Measurements from ENCODE around the gene SH3BGRL2. TPM values are rescaled to one million over a fixed set of nuclear protein-coding genes. Genes with fewer than 3 reads are reported as not detected.

The SH3BGRL2 gene
- total RNA-seq, 1 donor from 2014 or later = 40.0 TPM

- H3K4me3 Mint-ChIP-seq = no peak overlapping the region
- H3K36me3 Mint-ChIP-seq = no peaks in the 10 kb centered on the region
- no peaks in the 10 kb centered on the region for H3K9me3 Mint-ChIP-seq
- peaks cover 11% of the 10 kb centered on the region for H3K4me1 Mint-ChIP-seq (ENCODE audit: unreplicated experiment)
- DNase-seq (ENCODE audit: extremely low spot score, unreplicated experiment) = no peak
- TF ChIP-seq CTCF (conservative IDR thresholded peaks at IDR 0.05) = peak; percentile 86
- H3K27me3 Mint-ChIP-seq = no peaks in the 10 kb centered on the region
- no peak overlapping the region for H3K27ac Mint-ChIP-seq
Measured at GRCh38 chr6:79713701-79714322, 82.7 kb downstream of the SH3BGRL2 start.

- Mint-ChIP-seq H3K4me1 (ENCODE audit: unreplicated experiment) (peaks cover 3% of the 10 kb centered on the region), H3K4me3 (no peak overlapping the region), H3K27ac (no peak overlapping the region), H3K9me3 (no peaks in the 10 kb centered on the region), H3K27me3 (no peaks in the 10 kb centered on the region), H3K36me3 (no peaks in the 10 kb centered on the region)
- DNase-seq (ENCODE audit: extremely low spot score, unreplicated experiment) = no peak
- no peak for TF ChIP-seq CTCF (conservative IDR thresholded peaks at IDR 0.05)
Measured at GRCh38 chr6:79717989-79718388, 86.9 kb downstream of the SH3BGRL2 start.

GRCh38 chr6:79718509-79719247, 87.5 kb downstream of the SH3BGRL2 start:
- Mint-ChIP-seq H3K27ac (no peak overlapping the region), H3K36me3 (no peaks in the 10 kb centered on the region), H3K4me3 (no peak overlapping the region), H3K4me1 (ENCODE audit: unreplicated experiment) (peaks cover 3% of the 10 kb centered on the region), H3K9me3 (no peaks in the 10 kb centered on the region), H3K27me3 (no peaks in the 10 kb centered on the region)
- no peak for TF ChIP-seq CTCF (conservative IDR thresholded peaks at IDR 0.05)
- DNase-seq (ENCODE audit: extremely low spot score, unreplicated experiment) = no peak

- Mint-ChIP-seq H3K27me3 (no peaks in the 10 kb centered on the region), H3K4me1 (ENCODE audit: unreplicated experiment) (peaks cover 3% of the 10 kb centered on the region), H3K9me3 (no peaks in the 10 kb centered on the region), H3K4me3 (no peak overlapping the region), H3K36me3 (no peaks in the 10 kb centered on the region), H3K27ac (no peak overlapping the region)
- DNase-seq (ENCODE audit: extremely low spot score, unreplicated experiment) = no peak
- TF ChIP-seq CTCF (conservative IDR thresholded peaks at IDR 0.05) = no peak
Measured at GRCh38 chr6:79719248-79719960, 88.3 kb downstream of the SH3BGRL2 start.

GRCh38 chr6:79724816-79725215, 93.7 kb downstream of the SH3BGRL2 start:
- Mint-ChIP-seq H3K36me3 (no peaks in the 10 kb centered on the region), H3K27ac (no peak overlapping the region), H3K9me3 (no peaks in the 10 kb centered on the region), H3K27me3 (no peaks in the 10 kb centered on the region), H3K4me1 (ENCODE audit: unreplicated experiment) (no peaks in the 10 kb centered on the region), H3K4me3 (no peak overlapping the region)
- DNase-seq (ENCODE audit: extremely low spot score, unreplicated experiment) = no peak
- no peak for TF ChIP-seq CTCF (conservative IDR thresholded peaks at IDR 0.05)

All from type B pancreatic cell (in vitro differentiated cells).